K562 (cell line): Measurements from ENCODE around the gene LIN28B. TPM values are rescaled to one million over a fixed set of nuclear protein-coding genes. Genes with fewer than 3 reads are reported as not detected.
"Not testable (repeated sequence)": the region's sequence is repeated elsewhere in the genome, so short reads cannot be mapped to it uniquely, and the experiment has no call there.

Experiments
- ATAC-seq: fragments of 200-7000 bp; cut with Tn5 transposase; 3 replicates; pipeline ENCODE4 v1.9.1; 2020; ENCODE audit warnings: moderate library complexity
- BruUV-seq: library from RNA; stranded (reverse); fragments of 400-500 nt; replicated peaks from 2 replicates; lab custom pipeline; 2021; lab: Mats Ljungman, UMichigan
- CTCF ChIA-PET: fragments of 300-600 bp; formaldehyde crosslinking; extraction: SDS; loops from one replicate; lab custom pipeline; 2021; ENCODE audit warnings: low intra/inter-chr PET ratio; lab: Yijun Ruan, JAX
- POLR2A ChIA-PET: fragments of 300-600, 350-650 bp; sonication (Branson Sonifier 250); formaldehyde crosslinking; extraction: SDS; loops from one replicate; lab custom pipeline; 2021; ENCODE audit warnings: antibody characterized with exemption, inconsistent platforms; lab: Yijun Ruan, JAX
- DNase-seq, 4 experiments: peaks; one replicate each; pipeline versions ENCODE4 v3.0.0 to v3.0.0-alpha.2; 2011 to 2018; ENCODE audit warnings: low spot score in 3 of 4, mixed read lengths in 3 of 4; ENCODE audit errors: extremely low read depth in 1 of 4
- FAIRE-seq: peaks from 2 replicates; lab custom pipeline; 2011; peaks lifted over from hg19 to GRCh38; lab: Jason Lieb, UNC
- H2AFZ ChIP-seq: 2 replicates; pipeline ENCODE4 v1.6.0; 2011; ENCODE audit warnings: low read depth, low read length, control low read depth, inconsistent platforms
- H3K27ac ChIP-seq: fragments of 200-600 bp; 3 replicates; pipeline ENCODE4 v1.8.0; 2011; ENCODE audit warnings: low read depth, mild to moderate bottlenecking, control low read depth, inconsistent platforms, low read length, moderate library complexity, mixed read lengths; ENCODE audit errors: extremely low read depth
- H3K27me3 ChIP-seq, 2 experiments: fragments of 300-600 bp in 1 of 2; 2 replicates in 1 of 2; 3 replicates in 1 of 2; pipeline versions ENCODE4 v1.6.0 to v1.8.0; 2011; ENCODE audit warnings: inconsistent platforms in 2 of 2, low read length in 2 of 2, mild to moderate bottlenecking in 1 of 2, mixed read lengths in 1 of 2, moderate library complexity in 1 of 2; ENCODE audit not compliant: control insufficient read depth in 2 of 2, insufficient read depth in 2 of 2
- H3K36me3 ChIP-seq: fragments of 300-600 bp; 3 replicates; pipeline ENCODE4 v1.8.0; 2011; ENCODE audit warnings: mild to moderate bottlenecking, low read length, inconsistent platforms; ENCODE audit not compliant: control insufficient read depth, insufficient read depth
- H3K4me1 ChIP-seq, 2 experiments: fragments of 200-600 bp in 1 of 2; replicated peaks in 1 of 2; 2 replicates in 1 of 2; 3 replicates in 1 of 2; pipeline versions ENCODE4 v1.5.1 to v1.8.0; 2011; ENCODE audit warnings: inconsistent platforms in 2 of 2, low read length in 2 of 2, mild to moderate bottlenecking in 1 of 2, mixed read lengths in 1 of 2, moderate library complexity in 1 of 2; ENCODE audit not compliant: control insufficient read depth in 2 of 2, insufficient read depth in 2 of 2
- H3K4me2 ChIP-seq: 2 replicates; pipeline ENCODE4 v1.6.1; 2011; ENCODE audit warnings: low read length, control low read depth, inconsistent platforms, mixed read lengths; ENCODE audit not compliant: insufficient read depth
- H3K4me3 ChIP-seq: fragments of 200-600 bp; sonication (generic), shearing (Covaris generic); 2 replicates; pipeline ENCODE4 v1.5.1; 2016; ENCODE audit warnings: control low read depth, inconsistent platforms
- H3K79me2 ChIP-seq: fragments of 200-600 bp; 3 replicates; pipeline ENCODE4 v1.8.0; 2011; ENCODE audit warnings: low read length, inconsistent platforms; ENCODE audit not compliant: control insufficient read depth, insufficient read depth
- H3K9ac ChIP-seq, 2 experiments: 2 replicates each; pipeline versions ENCODE4 v1.6.0 to v1.6.1; 2011; ENCODE audit warnings: low read depth in 2 of 2, low read length in 2 of 2, control low read depth in 1 of 2, inconsistent platforms in 1 of 2, mild to moderate bottlenecking in 1 of 2, mixed read lengths in 1 of 2; ENCODE audit not compliant: insufficient read depth in 1 of 2
- H3K9me1 ChIP-seq: one replicate; pipeline ENCODE4 v1.6.0; 2011; ENCODE audit warnings: inconsistent platforms, mild to moderate bottlenecking, low read length, moderate library complexity; ENCODE audit not compliant: control insufficient read depth, insufficient read depth
- H3K9me3 ChIP-seq: replicated peaks from 2 replicates; pipeline ENCODE4 v1.5.1; 2011; ENCODE audit warnings: low read depth, low read length, inconsistent platforms; ENCODE audit not compliant: control insufficient read depth, insufficient read depth
- H4K20me1 ChIP-seq: replicated peaks from 2 replicates; pipeline ENCODE4 v1.6.1; 2011; ENCODE audit warnings: low read length, inconsistent platforms, mixed read lengths; ENCODE audit not compliant: control insufficient read depth, insufficient read depth
- WGBS: fragments of 100-300 bp; shearing (Covaris generic); methylation state at CpG from one replicate; pipeline ENCODE4 v1.1.6; 2016; ENCODE audit warnings: low coverage, mixed read lengths; ENCODE audit not compliant: insufficient coverage; ENCODE audit errors: missing lambda C conversion rate; 5-methylcytosine and 5-hydroxymethylcytosine counted together
- in situ Hi-C: fragments of 300-500 bp; cut with MboI; formaldehyde crosslinking; loops from 4 replicates; pipeline ENCODE4 v1.15.0; 2018; ENCODE audit warnings: inconsistent platforms, mixed read lengths
- intact Hi-C: fragments of 100-400 bp; cut with micrococcal nuclease; formaldehyde crosslinking; loops from 2 replicates; pipeline ENCODE4 v1.14.2; 2022
- polyA plus RNA-seq, 8 experiments: library from polyadenylated mRNA; depleted of rRNA in 4 of 8; stranded (reverse) in 5 of 8; unstranded in 3 of 8; fragments of >200 nt; fragmentation: Nextera tagmentation in 2 of 8; fragmentation: Illumina TruSeq in 1 of 8; extraction: Ambion mirVana in 2 of 8; extraction: Trizol in 1 of 8; gene quantifications; 2 replicates each; pipeline versions ENCODE4 v1.2.1 to v1.2.3, GENCODE V29; 2011 to 2014; ENCODE audit warnings: inconsistent platforms in 1 of 8, missing spikeins in 1 of 8
- total RNA-seq, 7 experiments: library from RNA; depleted of rRNA in 6 of 7; stranded (reverse); fragments of >200 nt in 6 of 7; fragmentation: Illumina TruSeq in 2 of 7; extraction: Trizol in 2 of 7; gene quantifications; 2 replicates each; pipeline versions ENCODE4 v1.2.1 to v1.2.3, GENCODE V29; 2011 to 2021; ENCODE audit warnings: low replicate concordance in 1 of 7
- TF ChIP-seq, protein P1 (sequence below): fragments of 450-650 bp; conservative IDR thresholded peaks from 2 replicates; pipeline ENCODE4 v1.6.1; 2016; ENCODE audit warnings: missing genetic modification characterization, low read depth, mild to moderate bottlenecking, control low read depth, missing compliant biosample characterization

The LIN28B gene
- total and polyA plus RNA-seq, 9 of the 15 experiments (the other 6 are each of a cell fraction or from before 2014, with no cell fraction given) = 20.9 to 77.3 (median 42.1) TPM

DNA sequence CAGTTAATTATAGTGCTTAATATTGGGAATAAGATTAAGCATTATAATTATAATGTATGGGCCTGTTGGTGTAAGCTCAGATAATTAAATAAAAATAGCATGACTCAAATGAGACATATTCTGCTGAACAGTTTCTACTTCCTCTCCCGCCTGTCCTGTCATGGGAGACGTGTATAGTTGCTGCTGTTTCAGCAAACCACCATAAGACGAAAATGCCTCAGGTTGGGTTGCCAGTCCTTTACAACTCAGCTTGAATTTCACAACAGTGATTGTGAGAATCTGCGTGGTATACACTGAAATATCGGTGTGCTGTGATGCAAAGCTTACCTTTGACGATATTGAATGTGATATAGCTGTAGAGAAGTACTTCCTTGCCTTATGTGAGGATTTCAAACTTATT is 123.4 kb downstream of the LIN28B start:
- no peak overlapping the region for H3K27ac ChIP-seq
- no TSS peak for BruUV-seq
- in situ Hi-C loops = no loop called here
- no peak overlapping the region for H3K9ac ChIP-seq
- no peak for DNase-seq
- H3K4me3 ChIP-seq = no peak overlapping the region
- POLR2A ChIA-PET = no interaction called here
- H3K4me2 ChIP-seq = no peak overlapping the region
- no peaks in the 10 kb centered on the region for H3K9me1 ChIP-seq
- H3K9me3 ChIP-seq = no peaks in the 10 kb centered on the region
- no peak for ATAC-seq
- no peaks in the 10 kb centered on the region; the same call in 1 of the 3 replicates for H3K79me2 ChIP-seq
- H2AFZ ChIP-seq = no peak overlapping the region
- CTCF ChIA-PET = no interaction called here
- TF ChIP-seq, protein P1, sequence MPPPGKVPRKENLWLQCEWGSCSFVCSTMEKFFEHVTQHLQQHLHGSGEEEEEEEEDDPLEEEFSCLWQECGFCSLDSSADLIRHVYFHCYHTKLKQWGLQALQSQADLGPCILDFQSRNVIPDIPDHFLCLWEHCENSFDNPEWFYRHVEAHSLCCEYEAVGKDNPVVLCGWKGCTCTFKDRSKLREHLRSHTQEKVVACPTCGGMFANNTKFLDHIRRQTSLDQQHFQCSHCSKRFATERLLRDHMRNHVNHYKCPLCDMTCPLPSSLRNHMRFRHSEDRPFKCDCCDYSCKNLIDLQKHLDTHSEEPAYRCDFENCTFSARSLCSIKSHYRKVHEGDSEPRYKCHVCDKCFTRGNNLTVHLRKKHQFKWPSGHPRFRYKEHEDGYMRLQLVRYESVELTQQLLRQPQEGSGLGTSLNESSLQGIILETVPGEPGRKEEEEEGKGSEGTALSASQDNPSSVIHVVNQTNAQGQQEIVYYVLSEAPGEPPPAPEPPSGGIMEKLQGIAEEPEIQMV (tag) = no peak
- H3K4me1 ChIP-seq = no peaks in the 10 kb centered on the region
- H3K36me3 ChIP-seq = peaks cover 33% of the 10 kb centered on the region
- no peak for FAIRE-seq
- 88% methylated on average over 6 of the region's 6 CpGs for WGBS
- no peaks in the 10 kb centered on the region for H3K27me3 ChIP-seq
- H4K20me1 ChIP-seq = no peaks in the 10 kb centered on the region
- intact Hi-C loops = no loop called here

DNA sequence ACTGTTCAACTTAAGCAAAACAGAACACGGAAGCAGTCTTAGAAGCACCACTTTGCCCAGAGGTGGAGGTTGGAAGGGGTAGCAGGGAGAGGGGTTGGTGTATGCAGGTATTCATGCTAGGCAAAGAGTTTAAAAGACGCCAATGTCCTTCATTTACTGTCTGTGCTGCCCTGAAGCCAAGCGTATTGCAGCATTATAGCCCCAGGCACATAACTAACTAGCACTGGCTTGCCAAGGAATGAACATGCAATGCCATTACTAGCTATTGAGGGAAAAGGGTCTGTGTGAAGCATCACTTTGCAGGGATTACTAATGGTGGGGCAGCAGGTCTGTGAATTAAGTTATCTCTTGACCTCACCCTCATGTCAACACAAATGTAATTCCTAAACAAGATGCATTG is 124.8 kb downstream of the LIN28B start:
- H3K9me3 ChIP-seq, H3K4me3 ChIP-seq, ATAC-seq, DNase-seq, intact Hi-C loops, H3K4me2 ChIP-seq, POLR2A ChIA-PET, H3K4me1 ChIP-seq, H3K9me1 ChIP-seq, in situ Hi-C loops, H3K9ac ChIP-seq, H3K79me2 ChIP-seq, CTCF ChIA-PET, H3K27me3 ChIP-seq, BruUV-seq, H3K27ac ChIP-seq, H4K20me1 ChIP-seq, H2AFZ ChIP-seq: not testable (repeated sequence)
- peak; percentile 37 for FAIRE-seq
- 48% methylated on average over 3 of the region's 3 CpGs for WGBS
- H3K36me3 ChIP-seq = peaks cover 33% of the 10 kb centered on the region
